Measurements from ENCODE around the gene CDC27.

CDC27 gene

GRCh38 chr17:47200325-47200664 lies 11.2 kb upstream of the CDC27 start:
- Histone ChIP-seq H3K79me1 (replicated peaks; ENCODE audit: low read length, poor library complexity, severe bottlenecking) (no peaks in the 10 kb centered on the region), H2BK5ac (ENCODE audit: low read depth, low read length, poor library complexity, severe bottlenecking) (no peak overlapping the region), H3K23ac (ENCODE audit: low read length in 2 of 2) (no peak overlapping the region), H3K4me2 (ENCODE audit: low read length, poor library complexity, severe bottlenecking) (no peak overlapping the region), H4K8ac (ENCODE audit: low read length) (no peak overlapping the region), H3K27me3 (ENCODE audit: control insufficient read depth in 1 of 2, insufficient read depth in 1 of 2, low read length in 2 of 2) (no peaks in the 10 kb centered on the region), H3K9ac (ENCODE audit: low read length) (no peak overlapping the region), H2BK12ac (ENCODE audit: low read length in 2 of 2) (no peak overlapping the region), H2BK15ac (ENCODE audit: low read depth, poor library complexity, severe bottlenecking) (no peak overlapping the region), H3K9me3 (ENCODE audit: control insufficient read depth, low read length) (no peaks in the 10 kb centered on the region), H2AK5ac (ENCODE audit: low read length, severe bottlenecking) (peak overlapping the region; percentile 72), H3K18ac (ENCODE audit: low read depth in 1 of 2, low read length in 2 of 2) (no peak overlapping the region), H3K14ac (ENCODE audit: low read length in 2 of 2) (no peak overlapping the region), H2BK120ac (ENCODE audit: low read depth, low read length) (no peak overlapping the region), H3K4me1 (ENCODE audit: control insufficient read depth, insufficient read depth, low read depth, low read length) (peaks cover 11% of the 10 kb centered on the region), H2AFZ (ENCODE audit: low read depth, low read length) (no peak overlapping the region), H3K4me3 (ENCODE audit: insufficient read depth in 1 of 2, low read depth in 1 of 2, low read length in 2 of 2) (no peak overlapping the region), H4K91ac (ENCODE audit: low read length) (no peak overlapping the region), H3K27ac (ENCODE audit: low read length, poor library complexity, severe bottlenecking) (no peak overlapping the region), H3K36me3 (ENCODE audit: control insufficient read depth in 1 of 2, insufficient read depth in 2 of 2, low read depth in 1 of 2, low read length in 2 of 2) (no peaks in the 10 kb centered on the region), H3K4ac (ENCODE audit: low read depth in 1 of 2, low read length in 2 of 2) (no peak overlapping the region)
- no peak for DNase-seq
- 79% methylated on average over 4 of the region's 4 CpGs for WGBS

GRCh38 chr17:47199627-47200324 lies 10.7 kb upstream of the CDC27 start:
- Histone ChIP-seq H3K18ac (ENCODE audit: low read depth in 1 of 2, low read length in 2 of 2) (no peak overlapping the region), H2AK5ac (ENCODE audit: low read length, severe bottlenecking) (no peak overlapping the region), H3K9ac (ENCODE audit: low read length) (no peak overlapping the region), H3K14ac (ENCODE audit: low read length in 2 of 2) (no peak overlapping the region), H3K4me2 (ENCODE audit: low read length, poor library complexity, severe bottlenecking) (no peak overlapping the region), H3K79me1 (replicated peaks; ENCODE audit: low read length, poor library complexity, severe bottlenecking) (no peaks in the 10 kb centered on the region), H2BK12ac (ENCODE audit: low read length in 2 of 2) (no peak overlapping the region), H3K27me3 (ENCODE audit: control insufficient read depth in 1 of 2, insufficient read depth in 1 of 2, low read length in 2 of 2) (no peaks in the 10 kb centered on the region), H2AFZ (ENCODE audit: low read depth, low read length) (no peak overlapping the region), H3K23ac (ENCODE audit: low read length in 2 of 2) (no peak overlapping the region), H3K27ac (ENCODE audit: low read length, poor library complexity, severe bottlenecking) (no peak overlapping the region), H2BK5ac (ENCODE audit: low read depth, low read length, poor library complexity, severe bottlenecking) (no peak overlapping the region), H3K36me3 (ENCODE audit: control insufficient read depth in 1 of 2, insufficient read depth in 2 of 2, low read depth in 1 of 2, low read length in 2 of 2) (no peaks in the 10 kb centered on the region), H3K4me3 (ENCODE audit: insufficient read depth in 1 of 2, low read depth in 1 of 2, low read length in 2 of 2) (no peak overlapping the region), H4K8ac (ENCODE audit: low read length) (no peak overlapping the region), H4K91ac (ENCODE audit: low read length) (no peak overlapping the region), H3K9me3 (ENCODE audit: control insufficient read depth, low read length) (no peaks in the 10 kb centered on the region), H3K4me1 (ENCODE audit: control insufficient read depth, insufficient read depth, low read depth, low read length) (peaks cover 9% of the 10 kb centered on the region), H3K4ac (ENCODE audit: low read depth in 1 of 2, low read length in 2 of 2) (no peak overlapping the region), H2BK15ac (ENCODE audit: low read depth, poor library complexity, severe bottlenecking) (no peak overlapping the region), H2BK120ac (ENCODE audit: low read depth, low read length) (no peak overlapping the region)
- no peak for DNase-seq
- WGBS = 98% methylated on average over 7 of the region's 8 CpGs

- Histone ChIP-seq H2BK5ac (ENCODE audit: low read depth, low read length, poor library complexity, severe bottlenecking) (no peak overlapping the region), H2BK15ac (ENCODE audit: low read depth, poor library complexity, severe bottlenecking) (no peak overlapping the region), H3K18ac (ENCODE audit: low read depth in 1 of 2, low read length in 2 of 2) (no peak overlapping the region), H4K8ac (ENCODE audit: low read length) (no peak overlapping the region), H2BK12ac (ENCODE audit: low read length in 2 of 2) (no peak overlapping the region), H3K9ac (ENCODE audit: low read length) (no peak overlapping the region), H3K4me2 (ENCODE audit: low read length, poor library complexity, severe bottlenecking) (no peak overlapping the region), H3K4me1 (ENCODE audit: control insufficient read depth, insufficient read depth, low read depth, low read length) (peaks cover 4% of the 10 kb centered on the region), H3K27ac (ENCODE audit: low read length, poor library complexity, severe bottlenecking) (no peak overlapping the region), H4K91ac (ENCODE audit: low read length) (no peak overlapping the region), H3K36me3 (ENCODE audit: control insufficient read depth in 1 of 2, insufficient read depth in 2 of 2, low read depth in 1 of 2, low read length in 2 of 2) (no peaks in the 10 kb centered on the region), H2AK5ac (ENCODE audit: low read length, severe bottlenecking) (no peak overlapping the region), H3K9me3 (ENCODE audit: control insufficient read depth, low read length) (no peaks in the 10 kb centered on the region), H3K4me3 (ENCODE audit: insufficient read depth in 1 of 2, low read depth in 1 of 2, low read length in 2 of 2) (no peak overlapping the region), H2BK120ac (ENCODE audit: low read depth, low read length) (no peak overlapping the region), H3K79me1 (replicated peaks; ENCODE audit: low read length, poor library complexity, severe bottlenecking) (no peaks in the 10 kb centered on the region), H3K23ac (ENCODE audit: low read length in 2 of 2) (no peak overlapping the region), H2AFZ (ENCODE audit: low read depth, low read length) (no peak overlapping the region), H3K4ac (ENCODE audit: low read depth in 1 of 2, low read length in 2 of 2) (no peak overlapping the region), H3K14ac (ENCODE audit: low read length in 2 of 2) (no peak overlapping the region), H3K27me3 (ENCODE audit: control insufficient read depth in 1 of 2, insufficient read depth in 1 of 2, low read length in 2 of 2) (no peaks in the 10 kb centered on the region)
- no peak for DNase-seq
These were observed 8.7 kb upstream of the CDC27 start for GRCh38 chr17:47197821-47198220.

- no peaks in the 10 kb centered on the region for H3K4me1 ChIP-seq (ENCODE audit: control insufficient read depth, insufficient read depth, low read depth, low read length)
- H3K4ac ChIP-seq (ENCODE audit: low read depth in 1 of 2, low read length in 2 of 2) = no peak overlapping the region
- H4K91ac ChIP-seq (ENCODE audit: low read length) = no peak overlapping the region
- H3K4me2 ChIP-seq (ENCODE audit: low read length, poor library complexity, severe bottlenecking) = no peak overlapping the region
- H2AK5ac ChIP-seq (ENCODE audit: low read length, severe bottlenecking) = no peak overlapping the region
- DNase-seq = no peak
- H3K23ac ChIP-seq (ENCODE audit: low read length in 2 of 2) = no peak overlapping the region
- no peaks in the 10 kb centered on the region for H3K79me1 ChIP-seq (replicated peaks; ENCODE audit: low read length, poor library complexity, severe bottlenecking)
- H2BK120ac ChIP-seq (ENCODE audit: low read depth, low read length) = no peak overlapping the region
- H2AFZ ChIP-seq (ENCODE audit: low read depth, low read length) = no peak overlapping the region
- H3K9me3 ChIP-seq (ENCODE audit: control insufficient read depth, low read length) = no peaks in the 10 kb centered on the region
- no peak overlapping the region for H2BK15ac ChIP-seq (ENCODE audit: low read depth, poor library complexity, severe bottlenecking)
- H3K14ac ChIP-seq (ENCODE audit: low read length in 2 of 2) = no peak overlapping the region
- no peak overlapping the region for H3K4me3 ChIP-seq (ENCODE audit: insufficient read depth in 1 of 2, low read depth in 1 of 2, low read length in 2 of 2)
- H2BK5ac ChIP-seq (ENCODE audit: low read depth, low read length, poor library complexity, severe bottlenecking) = no peak overlapping the region
- H3K18ac ChIP-seq (ENCODE audit: low read depth in 1 of 2, low read length in 2 of 2) = no peak overlapping the region
- no peak overlapping the region for H4K8ac ChIP-seq (ENCODE audit: low read length)
- H3K27me3 ChIP-seq (ENCODE audit: control insufficient read depth in 1 of 2, insufficient read depth in 1 of 2, low read length in 2 of 2) = no peaks in the 10 kb centered on the region
- H3K36me3 ChIP-seq (ENCODE audit: control insufficient read depth in 1 of 2, insufficient read depth in 2 of 2, low read depth in 1 of 2, low read length in 2 of 2) = no peaks in the 10 kb centered on the region
- WGBS = 97% methylated on average over 3 of the region's 4 CpGs
- no peak overlapping the region for H3K27ac ChIP-seq (ENCODE audit: low read length, poor library complexity, severe bottlenecking)
- no peak overlapping the region for H3K9ac ChIP-seq (ENCODE audit: low read length)
- no peak overlapping the region for H2BK12ac ChIP-seq (ENCODE audit: low read length in 2 of 2)
These were observed 4.9 kb upstream of the CDC27 start for GRCh38 chr17:47193931-47194511.
